ENCODE measurements around the gene CLOCK. TPM values are rescaled to one million over a fixed set of nuclear protein-coding genes. Genes with fewer than 3 reads are reported as not detected.

CLOCK gene
- polyA plus RNA-seq, 1 of the 3 experiments (the other 2 are of a cell fraction): 4.2 TPM

GRCh38 chr4:55438314-55438713, 108.4 kb downstream of the CLOCK start:
- no peak overlapping the region for H3K27ac ChIP-seq (ENCODE audit: low read depth in 2 of 2, low read length in 1 of 2)
- TF ChIP-seq USF1 (IDR thresholded peaks at IDR 0.05; ENCODE audit: borderline replicate concordance, low read depth) (no peak), MEF2A (IDR thresholded peaks at IDR 0.05; ENCODE audit: borderline replicate concordance, low read depth) (no peak), FOXM1 (IDR thresholded peaks at IDR 0.05; ENCODE audit: low read depth) (no peak), IRF3 (IDR thresholded peaks at IDR 0.05; ENCODE audit: low read depth, low read length) (no peak), SMC3 (IDR thresholded peaks at IDR 0.05; ENCODE audit: low read depth, low read length) (no peak), NRF1 (IDR thresholded peaks at IDR 0.05; ENCODE audit: low read depth, low read length) (no peak), SIN3A (IDR thresholded peaks at IDR 0.05; ENCODE audit: borderline replicate concordance, low read depth, low read length) (no peak), JUND (IDR thresholded peaks at IDR 0.05) (no peak), NFIC (IDR thresholded peaks at IDR 0.05; ENCODE audit: borderline replicate concordance) (no peak), GATA2 (CRISPR knock-in tag; IDR thresholded peaks at IDR 0.05) (no peak), REST (IDR thresholded peaks at IDR 0.05; ENCODE audit: low read depth, low read length) (no peak), EP300 (IDR thresholded peaks at IDR 0.05; ENCODE audit: borderline replicate concordance in 1 of 2, low read depth in 1 of 2, low read length in 1 of 2) (no peak), RXRA (IDR thresholded peaks at IDR 0.05; ENCODE audit: borderline replicate concordance, low read depth) (no peak), YY1 (IDR thresholded peaks at IDR 0.05; ENCODE audit: low read depth) (no peak), EZH2phosphoT487 (IDR thresholded peaks at IDR 0.05; ENCODE audit: borderline replicate concordance, low read depth) (no peak), RCOR1 (IDR thresholded peaks at IDR 0.05; ENCODE audit: low read length) (no peak), CHD2 (IDR thresholded peaks at IDR 0.05; ENCODE audit: low read length, partially characterized antibody) (no peak), CTCF (IDR thresholded peaks at IDR 0.05) (no peak)
- TF ChIP-seq, protein P1, sequence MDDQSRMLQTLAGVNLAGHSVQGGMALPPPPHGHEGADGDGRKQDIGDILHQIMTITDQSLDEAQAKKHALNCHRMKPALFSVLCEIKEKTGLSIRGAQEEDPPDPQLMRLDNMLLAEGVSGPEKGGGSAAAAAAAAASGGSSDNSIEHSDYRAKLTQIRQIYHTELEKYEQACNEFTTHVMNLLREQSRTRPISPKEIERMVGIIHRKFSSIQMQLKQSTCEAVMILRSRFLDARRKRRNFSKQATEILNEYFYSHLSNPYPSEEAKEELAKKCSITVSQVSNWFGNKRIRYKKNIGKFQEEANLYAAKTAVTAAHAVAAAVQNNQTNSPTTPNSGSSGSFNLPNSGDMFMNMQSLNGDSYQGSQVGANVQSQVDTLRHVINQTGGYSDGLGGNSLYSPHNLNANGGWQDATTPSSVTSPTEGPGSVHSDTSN (IDR thresholded peaks at IDR 0.05): no peak
- TF ChIP-seq, protein P2, sequence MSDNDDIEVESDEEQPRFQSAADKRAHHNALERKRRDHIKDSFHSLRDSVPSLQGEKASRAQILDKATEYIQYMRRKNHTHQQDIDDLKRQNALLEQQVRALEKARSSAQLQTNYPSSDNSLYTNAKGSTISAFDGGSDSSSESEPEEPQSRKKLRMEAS (IDR thresholded peaks at IDR 0.05; ENCODE audit: low read depth): no peak
- H3K36me3 ChIP-seq (replicated peaks in 1 of 2; ENCODE audit: control insufficient read depth in 1 of 2, insufficient read depth in 2 of 2, low read length in 1 of 2): peaks cover 55 to 81% of the 10 kb centered on the region in 2 experiments
- H3K79me2 ChIP-seq (ENCODE audit: insufficient read depth): peaks cover 10% of the 10 kb centered on the region; the same call in 1 of the 2 replicates
- ChIA-PET CTCF (no interaction called here), POLR2A (no interaction called here)
- H3K27me3 ChIP-seq (ENCODE audit: insufficient read depth): no peaks in the 10 kb centered on the region
- no peak overlapping the region for H3K4me3 ChIP-seq (ENCODE audit: low read depth in 2 of 2, low read length in 1 of 2)
- no peak overlapping the region for H2AFZ ChIP-seq (ENCODE audit: low read depth)
- no peak overlapping the region for H3K9ac ChIP-seq
- no peaks in the 10 kb centered on the region for H3K9me3 ChIP-seq
- DNase-seq: no peak
- WGBS (ENCODE audit: low lambda C conversion rate): 94% methylated on average over 1 of the region's 2 CpGs
- H3F3A ChIP-seq (replicated peaks; ENCODE audit: insufficient read depth): peaks cover 40% of the 10 kb centered on the region
- H4K20me1 ChIP-seq (ENCODE audit: insufficient read depth): no peaks in the 10 kb centered on the region
- H3K4me1 ChIP-seq (ENCODE audit: control insufficient read depth in 1 of 2, insufficient read depth in 2 of 2, low read depth in 1 of 2, low read length in 1 of 2): peaks cover 2 to 5% of the 10 kb centered on the region in 2 experiments; a peak in 3 of 4 replicates
- H3K4me2 ChIP-seq: no peak overlapping the region
- no peaks in the 10 kb centered on the region for H3K9me2 ChIP-seq
